Ammon's horn (tissue), 1 donor: ENCODE results near the gene GREB1L.
A peak's percentile ranks its signal among the peaks of the same experiment; 100 is the strongest.

Source experiments
- DNase-seq: peaks from one replicate; pipeline ENCODE4 v3.0.0-alpha.2; 2016; ENCODE audit warnings: low spot score

Gene GREB1L

GRCh38 chr18:21489119-21489750, 247.2 kb downstream of the GREB1L start:
- DNase-seq, result peak; percentile 58

GRCh38 chr18:21489919-21490495, 248.0 kb downstream of the GREB1L start:
- DNase-seq, result no peak

GRCh38 chr18:21490748-21491147, 248.7 kb downstream of the GREB1L start:
- no peak for DNase-seq

- DNase-seq, result no peak
Observed at GRCh38 chr18:21496277-21496835, 254.3 kb downstream of the GREB1L start.

- DNase-seq, result no peak
Observed at GRCh38 chr18:21499997-21500396, 258.0 kb downstream of the GREB1L start.

- no peak for DNase-seq
Observed at GRCh38 chr18:21502661-21503060, 260.6 kb downstream of the GREB1L start.

GRCh38 chr18:21507913-21508701, 266.1 kb downstream of the GREB1L start:
- DNase-seq, result no peak

- no peak for DNase-seq
Observed at GRCh38 chr18:21509062-21509461, 267.0 kb downstream of the GREB1L start.

- no peak for DNase-seq
Observed at GRCh38 chr18:21513292-21513691, 271.3 kb downstream of the GREB1L start.

GRCh38 chr18:21513741-21514140, 271.7 kb downstream of the GREB1L start:
- DNase-seq, result no peak

GRCh38 chr18:21522530-21522929, 280.5 kb downstream of the GREB1L start:
- no peak for DNase-seq

GRCh38 chr18:21525916-21526315, 283.9 kb downstream of the GREB1L start:
- DNase-seq, result no peak

GRCh38 chr18:21526463-21526862, 284.4 kb downstream of the GREB1L start:
- no peak for DNase-seq

GRCh38 chr18:21534327-21534726, 292.3 kb downstream of the GREB1L start:
- no peak for DNase-seq

- DNase-seq, result no peak
Observed at GRCh38 chr18:21538230-21538629, 296.2 kb downstream of the GREB1L start.

GRCh38 chr18:21546423-21546822, 304.4 kb downstream of the GREB1L start:
- no peak for DNase-seq

- DNase-seq, result no peak
Observed at GRCh38 chr18:21548647-21549046, 306.6 kb downstream of the GREB1L start.

- no peak for DNase-seq
Observed at GRCh38 chr18:21550510-21550970, 308.5 kb downstream of the GREB1L start.

GRCh38 chr18:21557607-21558253, 315.7 kb downstream of the GREB1L start:
- DNase-seq, result no peak

- DNase-seq, result no peak
Observed at GRCh38 chr18:21559195-21559594, 317.2 kb downstream of the GREB1L start.

- no peak for DNase-seq
Observed at GRCh38 chr18:21571772-21572171, 329.7 kb downstream of the GREB1L start.
